ENCODE results near the gene COMP. TPM values are rescaled to one million over a fixed set of nuclear protein-coding genes. Genes with fewer than 3 reads are reported as not detected.
"Not testable (repeated sequence)": the region's sequence is repeated elsewhere in the genome, so short reads cannot be mapped to it uniquely, and the experiment has no call there.

COMP gene
- total RNA-seq, 8 experiments from 2014 or later: 0.05 to 1.1 (median 0.29) TPM; not detected in 3

- 33 to 100% (median 80%) methylated on average over 1 to 6 of the region's 27 CpGs; no CpG with 5 or more reads in 4 of the 10 experiments for WGBS, 10 experiments
- H3K4me1 ChIP-seq (replicated peaks in 1 of 2): peaks cover 8 to 17% of the 10 kb centered on the region in 2 donors
- in situ Hi-C loops (cut with MboI; ENCODE audit: low pct_unique_long_range_greater_than_20kb in 2 of 9, low sequenced_read_pairs in 9 of 9, unreplicated experiment in 9 of 9): no loop called here
- H3K4me3 ChIP-seq: no peak overlapping the region
- peak overlapping the region in 1 of 2 donors; percentile 76 for H3K27ac ChIP-seq
- ATAC-seq (replicated peaks in 6 of 8): peak; percentile 32 to 90 (median 67)
These were observed 49.7 kb downstream of the COMP start for GRCh38 chr19:18741124-18742121.

GRCh38 chr19:18738961-18739690, 52.0 kb downstream of the COMP start:
- peaks cover 17 to 25% of the 10 kb centered on the region in 2 donors for H3K4me1 ChIP-seq (replicated peaks in 1 of 2)
- H3K4me3 ChIP-seq: no peak overlapping the region
- no peak overlapping the region for H3K27ac ChIP-seq
- ATAC-seq (replicated peaks in 6 of 8): no peak
- in situ Hi-C loops (cut with MboI; ENCODE audit: low pct_unique_long_range_greater_than_20kb in 2 of 9, low sequenced_read_pairs in 9 of 9, unreplicated experiment in 9 of 9): no loop called here
- WGBS, 10 experiments: 90 to 100% (median 100%) methylated on average over 1 to 3 of the region's 20 CpGs; no CpG with 5 or more reads in 6 of the 10 experiments

GRCh38 chr19:18737954-18738351, 53.2 kb downstream of the COMP start:
- 80 to 100% (median 83%) methylated on average over 1 of the region's 1 CpG; no CpG with 5 or more reads in 5 of the 10 experiments for WGBS, 10 experiments
- no peak overlapping the region for H3K27ac ChIP-seq
- in situ Hi-C loops (cut with MboI; ENCODE audit: low pct_unique_long_range_greater_than_20kb in 2 of 9, low sequenced_read_pairs in 9 of 9, unreplicated experiment in 9 of 9): no loop called here
- H3K4me3 ChIP-seq: no peak overlapping the region
- no peak for ATAC-seq (replicated peaks in 6 of 8)
- H3K4me1 ChIP-seq (replicated peaks in 1 of 2): peaks cover 17 to 25% of the 10 kb centered on the region in 2 donors

- 60 to 88% (median 74%) methylated on average over 1 to 2 of the region's 10 CpGs; no CpG with 5 or more reads in 6 of the 10 experiments for WGBS, 10 experiments
- ATAC-seq (replicated peaks in 6 of 8): no peak
- H3K4me3 ChIP-seq: no peak overlapping the region
- H3K4me1 ChIP-seq (replicated peaks in 1 of 2): peaks cover 17 to 25% of the 10 kb centered on the region in 2 donors
- in situ Hi-C loops (cut with MboI; ENCODE audit: low pct_unique_long_range_greater_than_20kb in 2 of 9, low sequenced_read_pairs in 9 of 9, unreplicated experiment in 9 of 9): no loop called here
- H3K27ac ChIP-seq: no peak overlapping the region
These were observed 53.7 kb downstream of the COMP start for GRCh38 chr19:18737337-18737953.

GRCh38 chr19:18736415-18737336, 54.4 kb downstream of the COMP start:
- Histone ChIP-seq H3K4me3 (no peak overlapping the region), H3K27ac (no peak overlapping the region), H3K4me1 (replicated peaks in 1 of 2) (peaks cover 12 to 18% of the 10 kb centered on the region in 2 donors)
- in situ Hi-C loops (cut with MboI; ENCODE audit: low pct_unique_long_range_greater_than_20kb in 2 of 9, low sequenced_read_pairs in 9 of 9, unreplicated experiment in 9 of 9): no loop called here
- ATAC-seq (replicated peaks in 6 of 8): no peak
- WGBS, 10 experiments: 67 to 100% (median 83%) methylated on average over 1 to 5 of the region's 27 CpGs; no CpG with 5 or more reads in 5 of the 10 experiments

- Histone ChIP-seq H3K4me1 (replicated peaks in 1 of 2) (peaks cover 9 to 10% of the 10 kb centered on the region in 2 donors), H3K4me3 (no peak overlapping the region), H3K27ac (peak overlapping the region in 1 of 2 donors; percentile 25)
- in situ Hi-C loops (cut with MboI; ENCODE audit: low pct_unique_long_range_greater_than_20kb in 2 of 9, low sequenced_read_pairs in 9 of 9, unreplicated experiment in 9 of 9): no loop called here
- ATAC-seq (replicated peaks in 6 of 8): peak in 2 of 8 experiments; percentile 12 to 24
- WGBS, 10 experiments: 80 to 100% methylated on average over 1 of the region's 9 CpGs; no CpG with 5 or more reads in 8 of the 10 experiments
These were observed 55.4 kb downstream of the COMP start for GRCh38 chr19:18735752-18736151.

GRCh38 chr19:18735324-18735723, 55.8 kb downstream of the COMP start:
- no CpG with 5 or more reads among the region's 14 CpGs for WGBS, 10 experiments
- ATAC-seq (replicated peaks in 6 of 8): peak in 5 of 8 experiments; percentile 1 to 82 (median 60)
- in situ Hi-C loops (cut with MboI; ENCODE audit: low pct_unique_long_range_greater_than_20kb in 2 of 9, low sequenced_read_pairs in 9 of 9, unreplicated experiment in 9 of 9): no loop called here

GRCh38 chr19:18733762-18734332, 57.3 kb downstream of the COMP start:
- ATAC-seq (replicated peaks in 6 of 8); H3K27ac ChIP-seq; in situ Hi-C loops (cut with MboI; ENCODE audit: low pct_unique_long_range_greater_than_20kb in 2 of 9, low sequenced_read_pairs in 9 of 9, unreplicated experiment in 9 of 9); H3K4me3 ChIP-seq: not testable (repeated sequence)
- peaks cover 9 to 10% of the 10 kb centered on the region in 2 donors for H3K4me1 ChIP-seq (replicated peaks in 1 of 2)
- WGBS, 10 experiments: 91 to 100% (median 99%) methylated on average over 1 to 7 of the region's 11 CpGs; no CpG with 5 or more reads in 6 of the 10 experiments

More at GRCh38 chr19:18735324-18735723, 55.8 kb downstream of the COMP start:
- Histone ChIP-seq H3K4me1 (replicated peaks in 1 of 2) (peaks cover 9 to 10% of the 10 kb centered on the region in 2 donors), H3K27ac (peak overlapping the region; percentile 27 to 45), H3K4me3 (no peak overlapping the region)

- in situ Hi-C loops (cut with MboI; ENCODE audit: low pct_unique_long_range_greater_than_20kb in 2 of 9, low sequenced_read_pairs in 9 of 9, unreplicated experiment in 9 of 9): no loop called here
These were observed 57.9 kb downstream of the COMP start for GRCh38 chr19:18733196-18733647.

More at GRCh38 chr19:18733196-18733647, 57.9 kb downstream of the COMP start:
- H3K27ac ChIP-seq: no peak overlapping the region
- no peak overlapping the region for H3K4me3 ChIP-seq
- H3K4me1 ChIP-seq (replicated peaks in 1 of 2): peaks cover 9 to 10% of the 10 kb centered on the region in 2 donors
- WGBS, 10 experiments: 40 to 80% (median 68%) methylated on average over 1 to 3 of the region's 11 CpGs; no CpG with 5 or more reads in 5 of the 10 experiments
- ATAC-seq (replicated peaks in 6 of 8): peak in 7 of 8 experiments; percentile 25 to 94 (median 53)

Data from motor neuron (in vitro differentiated cells).